IPS-NIHi7 (cell line): ENCODE data around the gene NRIP3.
A peak's percentile ranks its signal among the peaks of the same experiment; 100 is the strongest.

Experiments used
- DNase-seq: peaks from one replicate; pipeline ENCODE4 v3.0.0; 2012; ENCODE audit warnings: mixed read lengths; ENCODE audit errors: extremely low spot score

NRIP3 gene

GRCh38 chr11:8932564-8933180, 71.1 kb downstream of the NRIP3 start, which contains the start of gene C11orf16:
Gene C11orf16 (minus strand): TSS chr11:8932947. CDS start chr11:8932308, 639 bp downstream.
- peak; percentile 44 for DNase-seq
